Stimulated activated CD8-positive, alpha-beta memory T cell treated with anti-CD3 and anti-CD28 coated beads, Interleukin-12 subunit alpha, Interleukin-12 subunit beta, amount 100 ng/mL, for 24 hours (primary cell): ENCODE data around the gene ZFYVE27.

Experiments
- DNase-seq: peaks from one replicate; pipeline ENCODE4 v3.0.0-alpha.2; 2020; ENCODE audit errors: extremely low read depth

Gene ZFYVE27

GRCh38 chr10:97771055-97771891, 34.3 kb downstream of the ZFYVE27 start:
- no peak for DNase-seq

GRCh38 chr10:97771913-97772823, 35.2 kb downstream of the ZFYVE27 start, which contains the start of gene SFRP5:
Gene SFRP5, minus strand, starts transcription at chr10:97771999. Its CDS starts 166 bp downstream, at chr10:97771833.
- no peak for DNase-seq

DNA sequence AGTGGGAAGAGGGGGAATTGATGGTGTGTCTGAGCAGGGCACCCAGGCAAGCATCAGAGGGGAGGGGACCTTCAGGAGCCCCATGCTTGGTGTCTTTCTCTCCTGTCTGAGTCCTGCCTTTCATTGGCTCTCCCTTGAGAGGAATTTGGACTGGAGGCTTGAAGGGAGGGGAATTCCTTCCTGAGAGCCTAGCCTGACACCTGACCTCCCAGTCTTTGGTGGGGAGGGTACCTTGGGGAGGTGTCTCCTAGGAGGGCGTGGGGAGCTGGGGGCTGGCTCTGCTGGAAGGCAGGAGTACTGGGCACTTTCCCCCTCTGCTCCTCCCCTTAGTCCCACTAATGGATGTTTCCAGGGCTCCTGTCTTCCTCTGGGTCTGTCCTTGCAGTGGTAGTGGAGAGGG, 36.2 kb downstream of the ZFYVE27 start:
- no peak for DNase-seq

GRCh38 chr10:97774811-97775294, 37.9 kb downstream of the ZFYVE27 start:
- DNase-seq: no peak

- no peak for DNase-seq
These were observed 40.2 kb downstream of the ZFYVE27 start for GRCh38 chr10:97777143-97777542.

DNA sequence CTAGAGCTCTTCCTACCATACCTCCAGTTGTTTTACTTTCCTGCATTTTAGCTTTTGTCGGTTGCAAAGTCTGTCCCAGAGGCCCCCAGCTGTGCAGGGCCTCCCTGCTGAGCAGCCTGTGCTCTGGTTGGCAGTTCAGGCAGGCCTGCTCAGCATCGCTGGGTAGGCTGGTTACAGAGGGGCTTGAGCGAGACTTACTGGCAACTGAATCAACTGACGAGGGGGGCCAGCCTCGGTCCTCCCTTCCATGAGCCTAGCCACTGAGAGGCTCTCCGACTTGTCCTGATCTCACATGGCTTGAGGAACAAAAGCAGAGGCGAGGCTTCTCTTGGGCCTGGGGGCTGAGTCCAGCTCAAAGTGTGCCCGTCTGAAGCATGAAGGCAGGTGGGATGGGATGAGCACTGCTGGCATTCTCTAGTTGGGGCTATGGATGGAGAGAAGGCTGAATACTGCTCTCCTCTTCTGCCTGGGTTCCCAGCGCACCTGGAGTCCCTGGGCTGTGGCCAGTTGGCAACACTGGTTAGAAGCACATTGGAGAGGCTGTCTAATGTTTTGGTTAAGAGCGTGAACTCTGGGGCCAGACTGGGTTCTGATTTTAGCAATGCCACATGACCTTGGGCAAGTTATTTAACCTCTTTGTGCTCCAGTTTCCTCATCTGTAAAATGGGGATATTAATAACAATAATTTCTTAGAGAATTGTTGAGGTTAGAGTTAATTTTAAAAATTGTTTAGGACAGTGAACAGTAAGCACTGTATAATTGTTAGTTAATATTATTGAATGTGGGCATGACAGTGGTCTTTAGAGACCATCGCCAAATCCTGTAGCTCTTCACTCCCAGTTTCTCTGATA, 41.7 kb downstream of the ZFYVE27 start:
- no peak for DNase-seq

DNA sequence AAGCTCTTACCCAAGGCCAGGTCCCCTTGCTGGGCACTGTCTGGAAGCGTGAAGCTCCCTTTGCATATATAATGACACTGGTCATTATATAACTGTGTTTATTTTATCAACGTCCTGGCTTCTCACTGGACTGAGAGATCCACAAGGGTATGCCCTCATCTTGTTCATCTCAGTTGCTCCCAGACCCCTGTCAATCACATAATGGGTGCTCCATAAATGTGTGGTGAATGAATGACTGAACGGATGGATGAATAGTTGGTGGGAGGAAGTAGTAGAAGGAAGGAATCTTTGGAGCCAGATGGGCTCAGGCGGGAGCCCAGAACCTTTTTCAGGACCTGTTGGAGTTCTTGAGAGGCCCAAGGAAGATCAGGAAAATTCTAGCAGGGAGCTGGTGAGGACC, 42.6 kb downstream of the ZFYVE27 start:
- no peak for DNase-seq

GRCh38 chr10:97779975-97780374, 43.0 kb downstream of the ZFYVE27 start:
- no peak for DNase-seq

- no peak for DNase-seq
These were observed 44.1 kb downstream of the ZFYVE27 start for GRCh38 chr10:97780841-97781617.

- DNase-seq: no peak
These were observed 44.8 kb downstream of the ZFYVE27 start for GRCh38 chr10:97781618-97782331.

GRCh38 chr10:97782455-97783228, 45.7 kb downstream of the ZFYVE27 start:
- no peak for DNase-seq

DNA sequence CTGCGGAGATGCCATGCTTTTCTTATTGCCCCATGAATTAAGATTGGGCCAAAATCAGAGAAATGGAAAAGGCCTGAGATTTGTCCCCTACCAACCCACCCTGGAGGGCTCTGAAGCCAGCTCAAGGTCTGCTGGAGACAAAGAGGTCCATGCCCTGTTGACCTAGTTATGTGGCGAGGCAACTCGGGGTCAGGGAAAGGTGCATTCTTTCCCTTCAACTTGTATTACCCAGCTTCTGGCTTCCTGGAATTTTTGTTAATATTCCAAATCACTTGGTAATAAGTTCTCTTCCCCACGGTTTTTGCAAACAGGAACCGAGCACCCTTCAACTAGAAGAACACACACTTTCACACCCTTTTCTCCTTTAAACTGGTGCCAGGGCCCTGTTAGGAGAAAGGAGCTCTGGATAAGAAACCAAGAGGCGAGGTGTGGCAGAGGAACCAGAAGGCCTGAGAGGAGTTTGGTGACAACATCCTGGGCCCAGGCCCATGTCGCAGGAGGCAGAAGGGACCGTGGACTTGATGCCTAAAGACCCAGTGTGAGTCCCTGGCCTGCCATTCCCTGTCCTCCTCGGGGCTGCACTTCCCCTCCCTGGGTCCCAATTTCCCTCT, 47.4 kb downstream of the ZFYVE27 start:
- no peak for DNase-seq

DNA sequence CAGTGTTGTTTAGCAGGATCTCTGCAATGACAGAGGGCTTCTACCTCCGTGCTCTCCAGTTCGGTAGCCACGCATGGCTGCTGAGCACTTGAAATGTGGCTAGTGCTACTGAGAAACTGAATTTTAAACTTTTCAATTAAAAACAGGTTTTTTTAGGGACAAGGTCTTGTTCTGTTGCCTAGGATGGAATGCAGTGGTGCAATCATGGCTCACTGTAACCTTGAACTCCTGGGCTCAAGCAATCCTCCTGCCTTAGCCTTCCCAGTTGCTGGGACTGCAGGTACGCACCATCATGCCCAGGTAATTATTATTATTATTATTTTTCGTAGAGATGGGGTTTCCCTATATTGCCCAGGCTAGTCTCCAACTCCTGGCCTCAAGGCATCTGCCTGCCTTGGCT, 48.3 kb downstream of the ZFYVE27 start:
- no peak for DNase-seq

- no peak for DNase-seq
These were observed 48.8 kb downstream of the ZFYVE27 start for GRCh38 chr10:97785731-97786130.

GRCh38 chr10:97788552-97789442, 51.9 kb downstream of the ZFYVE27 start:
- no peak for DNase-seq

DNA sequence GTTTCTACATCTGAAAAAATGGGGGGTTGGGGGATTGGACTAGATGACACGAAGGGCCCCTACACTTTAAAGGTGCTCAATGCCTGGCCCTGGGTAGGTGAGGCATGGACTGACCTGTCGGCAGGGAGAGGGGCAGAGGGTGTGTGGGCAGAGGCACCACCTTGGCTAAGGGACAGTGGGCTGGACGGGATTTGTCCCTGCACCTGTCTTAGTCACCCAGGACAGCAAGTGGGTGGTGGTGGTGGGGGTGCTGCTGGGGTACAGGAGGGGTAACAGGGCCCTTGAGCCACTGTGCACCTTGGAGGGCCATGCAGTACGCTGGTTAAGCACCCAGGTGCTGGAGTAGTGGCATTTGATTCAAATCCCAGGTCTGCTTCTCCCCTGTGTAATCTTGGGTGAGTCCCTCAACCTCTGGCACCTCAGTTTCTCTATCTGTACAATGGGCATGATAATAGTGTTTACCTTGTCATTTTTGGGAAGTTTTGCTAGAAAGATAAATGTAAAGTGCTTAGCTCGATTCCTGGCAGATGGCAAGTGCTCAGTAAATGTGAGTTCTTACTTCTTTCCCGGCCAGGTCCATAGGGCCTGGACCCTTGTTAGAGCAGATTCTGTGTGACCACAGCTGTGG, 53.0 kb downstream of the ZFYVE27 start:
- DNase-seq: no peak
